Measurements from ENCODE around the gene RCN1. TPM values are rescaled to one million over a fixed set of nuclear protein-coding genes. Genes with fewer than 3 reads are reported as not detected.
A peak's percentile ranks its signal among the peaks of the same experiment; 100 is the strongest.

The RCN1 gene
- total RNA-seq, 1 experiment from 2014 or later = 99.8 TPM

DNA sequence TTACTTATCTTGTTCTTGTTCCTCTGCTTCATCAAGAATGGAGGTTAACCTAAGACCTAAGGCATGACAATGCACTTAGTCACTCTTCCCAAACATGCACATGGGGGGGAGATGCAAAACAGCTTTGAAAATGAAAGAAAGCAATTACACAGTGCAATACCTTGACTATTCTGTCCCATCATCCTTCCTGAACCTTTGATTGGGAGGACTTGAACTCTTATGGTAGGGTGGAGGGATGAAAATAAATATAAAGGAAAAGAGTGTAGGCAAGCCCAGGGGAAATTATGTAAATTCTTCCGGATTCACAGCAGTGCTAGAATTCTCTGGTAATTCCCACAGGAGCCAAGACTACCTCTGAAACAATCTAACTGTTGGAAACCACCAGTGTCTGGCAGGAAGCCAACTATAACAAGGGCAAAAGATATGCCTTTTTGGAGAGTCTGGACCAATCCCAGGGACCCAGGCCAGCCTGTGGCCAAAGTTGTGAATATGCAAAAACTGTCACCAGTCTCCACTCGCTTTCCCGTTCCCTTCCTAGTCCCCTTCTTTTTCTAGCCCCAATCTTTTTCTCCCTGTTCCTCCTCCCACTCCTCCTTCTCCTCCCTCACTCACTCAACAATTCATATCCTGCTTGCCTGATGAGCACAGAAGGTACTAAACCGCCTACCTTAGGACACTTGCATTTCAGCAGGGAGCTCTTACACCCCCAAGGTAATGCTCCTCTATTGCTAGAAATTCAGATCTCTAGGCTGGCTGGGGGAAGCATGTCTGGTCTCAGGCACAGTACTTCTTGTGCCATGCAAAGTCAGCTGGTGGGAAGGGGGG lies 2.5 kb upstream of the RCN1 start (continued):
- TF ChIP-seq, protein P1, sequence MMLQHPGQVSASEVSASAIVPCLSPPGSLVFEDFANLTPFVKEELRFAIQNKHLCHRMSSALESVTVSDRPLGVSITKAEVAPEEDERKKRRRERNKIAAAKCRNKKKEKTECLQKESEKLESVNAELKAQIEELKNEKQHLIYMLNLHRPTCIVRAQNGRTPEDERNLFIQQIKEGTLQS (IDR thresholded peaks at IDR 0.05) = no peak
- 0 out of 2 replicates have a peak, but pooled peaks have one; percentile 34 for TF ChIP-seq CEBPB (IDR thresholded peaks at IDR 0.05; ENCODE audit: low read depth)

DNA sequence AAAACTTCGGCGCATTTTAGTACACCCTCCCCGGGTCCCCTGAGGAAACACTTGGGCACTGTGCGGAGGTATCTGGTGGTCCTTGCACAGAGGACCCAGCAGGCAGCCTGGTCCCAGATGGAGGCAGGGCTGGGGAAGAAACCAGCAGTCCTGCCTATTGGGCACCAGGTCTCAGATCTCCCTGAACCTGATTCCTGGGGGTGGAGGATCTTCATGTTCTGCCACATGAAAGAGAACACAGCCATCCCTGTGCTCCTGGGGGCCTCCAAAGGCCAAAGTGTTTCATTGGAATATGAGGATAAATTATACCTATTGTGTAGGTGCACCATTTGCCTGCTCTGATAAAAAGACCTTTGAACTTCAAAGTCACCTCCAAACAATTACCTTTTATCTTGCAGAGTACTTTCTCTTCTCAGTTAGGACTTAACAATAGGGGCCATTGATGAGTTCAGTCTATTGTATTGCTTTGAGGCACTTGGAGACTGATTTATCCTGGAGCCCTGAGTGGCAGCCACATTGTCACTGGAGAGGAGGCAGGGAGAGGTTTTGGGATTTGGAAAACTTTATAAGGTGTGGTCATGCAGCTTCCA lies 1.8 kb downstream of the RCN1 start:
- ChIA-PET POLR2A (no interaction called here), RAD21 (ENCODE audit: low non-redundant PET in 1 of 2, low total read pairs in 2 of 2, uncharacterized antibody in 2 of 2, unreplicated experiment in 2 of 2) (no interaction called here), CTCF (no interaction called here)
- peaks cover 2 to 4% of the 10 kb centered on the region in 2 experiments; a peak in 2 of 4 replicates for H3K36me3 ChIP-seq (ENCODE audit: control insufficient read depth in 1 of 2, insufficient read depth in 2 of 2, low read length in 2 of 2)
- H2AFZ ChIP-seq (ENCODE audit: low read depth, low read length, poor library complexity, severe bottlenecking) = no peak overlapping the region
- BruUV-seq (replicated peaks) = TSS peak; percentile 50
- H3K4me2 ChIP-seq (ENCODE audit: low read length) = peak overlapping the region; percentile 90
- TF ChIP-seq TCF7L2 (IDR thresholded peaks at IDR 0.05; ENCODE audit: borderline replicate concordance, extremely low read depth, insufficient read depth, insufficient read length) (peak; percentile 24), POLR2AphosphoS5 (IDR thresholded peaks at IDR 0.05; ENCODE audit: low read depth, low read length) (peak; percentile 30; the same call in 1 of the 2 replicates)
- TF ChIP-seq, protein P1 (IDR thresholded peaks at IDR 0.05) = no peak
- no peak overlapping the region for H3K27ac ChIP-seq (ENCODE audit: low read depth, low read length)
- no peak overlapping the region for H3K9ac ChIP-seq (ENCODE audit: low read length)
- ATAC-seq = peak; percentile 8
- H3K9me2 ChIP-seq (ENCODE audit: insufficient read depth) = no peaks in the 10 kb centered on the region
- H3K27me3 ChIP-seq (ENCODE audit: insufficient read depth, low read length) = no peaks in the 10 kb centered on the region
- H3K79me2 ChIP-seq (ENCODE audit: insufficient read depth, low read length) = peaks cover 59% of the 10 kb centered on the region
- H3K4me3 ChIP-seq (replicated peaks in 1 of 2; ENCODE audit: low read depth in 1 of 2, low read length in 2 of 2) = peak overlapping the region; percentile 50 to 80
- intact Hi-C loops (cut with micrococcal nuclease) = no loop called here
- no peaks in the 10 kb centered on the region for H3K9me3 ChIP-seq (ENCODE audit: control insufficient read depth in 1 of 2, insufficient read depth in 1 of 2, low read depth in 1 of 2, low read length in 2 of 2)
- peaks cover 24 to 45% of the 10 kb centered on the region in 2 experiments for H3K4me1 ChIP-seq (ENCODE audit: control insufficient read depth in 1 of 2, insufficient read depth in 2 of 2, low read length in 2 of 2)
- no peak for DNase-seq (ENCODE audit: low read depth, low spot score)
- no peaks in the 10 kb centered on the region for H4K20me1 ChIP-seq (ENCODE audit: insufficient read depth)
